GM12864 (cell line): ENCODE measurements around the gene TMPRSS11A.

Experiments used
- DNase-seq: peaks from one replicate; pipeline ENCODE4 v3.0.0-alpha.2; 2011; ENCODE audit warnings: low read depth
- H3K4me3 ChIP-seq: 2 replicates; pipeline ENCODE4 v1.5.1; 2011; ENCODE audit warnings: mild to moderate bottlenecking, low read depth, low read length, control low read depth
- TF ChIP-seq, protein P1 (sequence below): IDR thresholded peaks from 2 replicates; pipeline ENCODE4 v1.5.1; 2011; ENCODE audit warnings: low read depth, mild to moderate bottlenecking, moderate library complexity, low read length, control low read depth, inconsistent platforms; ENCODE audit errors: missing control alignments

TMPRSS11A gene

DNA sequence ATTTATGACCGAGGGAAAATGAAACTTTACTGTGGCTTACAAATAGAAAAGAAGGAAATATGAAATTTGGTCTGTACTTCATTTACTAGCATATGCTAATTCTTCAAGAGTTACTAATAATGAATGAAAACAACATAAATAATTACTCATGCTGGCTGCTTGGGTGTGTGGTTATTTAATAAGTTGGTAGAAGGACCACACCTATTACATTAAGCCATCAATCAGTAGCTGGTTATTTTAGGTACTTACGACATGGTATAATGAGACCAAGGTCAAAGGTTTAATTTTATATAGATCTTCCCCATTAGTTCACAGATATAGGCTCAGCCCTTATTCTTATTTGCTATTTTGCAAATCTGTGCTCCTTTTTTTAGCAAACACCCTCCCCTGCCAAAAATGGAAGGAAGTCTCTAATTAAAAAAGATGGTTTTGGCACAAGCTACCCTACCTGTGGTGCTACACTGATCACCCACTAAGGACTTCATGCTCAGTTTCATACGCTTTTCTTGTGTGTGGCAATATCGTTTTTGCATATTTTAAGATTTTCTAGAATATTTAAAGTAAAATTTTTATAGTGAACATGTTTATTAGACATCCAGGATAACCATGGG, 93.6 kb downstream of the TMPRSS11A start:
- TF ChIP-seq, protein P1, sequence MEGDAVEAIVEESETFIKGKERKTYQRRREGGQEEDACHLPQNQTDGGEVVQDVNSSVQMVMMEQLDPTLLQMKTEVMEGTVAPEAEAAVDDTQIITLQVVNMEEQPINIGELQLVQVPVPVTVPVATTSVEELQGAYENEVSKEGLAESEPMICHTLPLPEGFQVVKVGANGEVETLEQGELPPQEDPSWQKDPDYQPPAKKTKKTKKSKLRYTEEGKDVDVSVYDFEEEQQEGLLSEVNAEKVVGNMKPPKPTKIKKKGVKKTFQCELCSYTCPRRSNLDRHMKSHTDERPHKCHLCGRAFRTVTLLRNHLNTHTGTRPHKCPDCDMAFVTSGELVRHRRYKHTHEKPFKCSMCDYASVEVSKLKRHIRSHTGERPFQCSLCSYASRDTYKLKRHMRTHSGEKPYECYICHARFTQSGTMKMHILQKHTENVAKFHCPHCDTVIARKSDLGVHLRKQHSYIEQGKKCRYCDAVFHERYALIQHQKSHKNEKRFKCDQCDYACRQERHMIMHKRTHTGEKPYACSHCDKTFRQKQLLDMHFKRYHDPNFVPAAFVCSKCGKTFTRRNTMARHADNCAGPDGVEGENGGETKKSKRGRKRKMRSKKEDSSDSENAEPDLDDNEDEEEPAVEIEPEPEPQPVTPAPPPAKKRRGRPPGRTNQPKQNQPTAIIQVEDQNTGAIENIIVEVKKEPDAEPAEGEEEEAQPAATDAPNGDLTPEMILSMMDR: no peak
- H3K4me3 ChIP-seq: no peak overlapping the region
- no peak for DNase-seq

DNA sequence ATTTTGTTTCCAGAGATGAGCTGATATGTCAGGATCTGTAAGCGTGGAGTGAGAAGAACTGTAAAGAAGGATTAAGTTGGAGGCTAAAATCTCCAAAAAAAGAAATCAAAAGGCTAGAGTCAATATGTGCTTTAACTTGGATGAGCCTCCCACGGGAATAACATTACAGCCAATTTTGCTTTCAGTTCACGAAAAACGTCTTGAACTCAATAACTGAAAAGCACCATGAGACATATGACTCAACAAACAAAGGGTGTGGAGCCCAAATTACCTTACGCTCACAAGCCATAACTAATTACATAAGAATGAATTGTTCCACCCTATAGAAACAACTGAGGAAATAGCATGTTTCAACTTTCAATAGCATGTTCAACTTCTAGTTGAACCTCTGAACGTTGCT, 101.8 kb downstream of the TMPRSS11A start:
- no peak overlapping the region for H3K4me3 ChIP-seq
- TF ChIP-seq, protein P1: no peak
- no peak for DNase-seq
